Activated naive CD4-positive, alpha-beta T cell treated with anti-CD3 and anti-CD28 coated beads, Interleukin-2, amount 50 U/mL, for 16 hours (primary cell): ENCODE measurements around the gene LIPJ.

Source experiments
- DNase-seq: peaks from one replicate; pipeline ENCODE4 v3.0.0-alpha.2; 2020

LIPJ gene, protein sequence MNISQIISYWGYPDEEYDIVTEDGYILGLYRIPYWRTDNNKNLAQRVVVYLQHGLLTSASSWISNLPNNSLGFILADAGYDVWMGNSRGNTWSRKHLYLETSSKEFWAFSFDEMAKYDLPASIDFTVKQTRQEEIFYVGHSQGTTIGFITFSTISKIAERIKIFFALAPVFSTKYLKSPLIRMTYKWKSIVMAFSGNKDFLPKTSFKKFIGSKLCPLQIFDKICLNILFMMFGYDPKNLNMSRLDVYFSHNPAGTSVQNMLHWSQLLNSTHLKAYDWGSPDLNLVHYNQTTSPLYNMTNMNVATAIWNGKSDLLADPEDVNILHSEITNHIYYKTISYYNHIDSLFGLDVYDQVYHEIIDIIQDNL

GRCh38 chr10:88586462-88586861, at the start of gene LIPJ:
TSS of gene LIPJ (plus strand) at chr10:88586762. CDS start at chr10:88590688, 3,926 bp downstream.
- no peak for DNase-seq

- DNase-seq: no peak
These were observed 49.2 kb upstream of the LIPJ start for GRCh38 chr10:88537322-88537721.

DNA sequence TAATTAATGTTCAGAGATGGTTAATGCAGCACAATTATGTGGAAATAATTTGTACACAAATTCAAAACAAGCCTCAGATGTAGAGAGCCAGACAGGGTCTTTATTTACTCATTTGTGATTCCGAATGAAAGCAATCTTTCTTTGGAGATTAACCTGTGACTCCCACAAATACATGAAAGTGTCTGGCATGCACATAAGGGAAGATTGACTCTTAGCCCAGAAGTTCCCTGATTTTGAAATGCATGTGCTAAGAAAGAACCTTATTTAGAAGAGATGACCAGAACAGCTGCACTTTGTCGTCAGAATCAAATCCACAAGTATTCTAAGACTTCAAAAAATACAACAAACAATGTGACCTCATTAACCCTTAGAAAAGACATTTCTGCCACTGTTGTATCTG, 48.5 kb upstream of the LIPJ start:
- DNase-seq: no peak

DNA sequence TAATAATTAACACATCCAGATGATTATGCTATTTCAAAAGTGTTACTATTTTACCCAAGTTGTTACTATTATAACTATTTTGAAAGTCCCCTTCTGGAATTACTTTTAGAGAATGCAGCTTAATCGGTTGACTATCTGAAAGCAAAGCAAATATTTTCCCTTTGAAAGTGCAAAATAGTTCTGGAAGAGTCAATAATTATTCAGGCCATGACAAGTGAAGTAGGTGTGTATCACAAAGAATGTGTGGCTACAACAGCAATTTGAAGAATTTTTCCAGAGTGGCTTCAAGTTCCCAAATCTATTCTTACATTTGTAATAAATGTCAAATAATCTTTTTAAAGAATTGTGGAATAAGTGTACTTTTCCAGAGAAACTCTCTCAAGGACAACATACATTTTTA, 46.2 kb upstream of the LIPJ start:
- no peak for DNase-seq

GRCh38 chr10:88541116-88541626, 45.4 kb upstream of the LIPJ start:
- DNase-seq: no peak

- no peak for DNase-seq
These were observed 44.0 kb upstream of the LIPJ start for GRCh38 chr10:88542522-88542921.

DNA sequence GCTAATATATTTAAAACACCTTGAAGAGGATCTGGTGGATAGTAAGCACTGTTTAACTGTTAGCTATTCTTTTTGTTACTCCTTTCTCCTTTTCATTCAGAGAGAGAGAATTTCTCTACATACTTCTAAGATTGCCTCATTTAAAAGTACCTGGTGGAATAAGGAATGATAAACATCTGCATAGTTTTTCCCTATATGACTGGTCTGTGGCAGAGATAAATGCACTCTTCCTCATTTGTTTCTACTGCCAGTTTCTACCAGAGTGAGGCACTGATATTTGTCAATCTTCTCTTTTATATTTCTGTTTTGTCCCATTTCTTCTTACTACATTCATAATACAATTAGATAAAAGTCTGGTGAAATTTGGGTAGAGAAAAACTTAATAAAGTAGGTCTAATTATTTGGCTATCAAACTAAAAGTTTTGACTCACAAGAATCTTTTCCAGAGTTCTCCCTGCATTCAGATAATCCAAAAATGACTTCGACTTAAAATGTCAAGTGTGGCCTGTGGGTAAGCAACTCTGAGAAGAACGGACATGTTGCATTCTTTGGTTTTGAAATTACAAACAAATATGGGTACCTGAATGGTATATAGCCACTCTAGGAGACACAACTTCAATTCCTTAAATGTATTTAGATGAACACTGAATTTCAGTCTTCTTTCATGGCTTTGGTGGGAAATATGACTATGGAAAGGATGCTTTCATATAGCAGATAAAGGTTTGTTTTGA, 42.3 kb upstream of the LIPJ start:
- DNase-seq: no peak

DNA sequence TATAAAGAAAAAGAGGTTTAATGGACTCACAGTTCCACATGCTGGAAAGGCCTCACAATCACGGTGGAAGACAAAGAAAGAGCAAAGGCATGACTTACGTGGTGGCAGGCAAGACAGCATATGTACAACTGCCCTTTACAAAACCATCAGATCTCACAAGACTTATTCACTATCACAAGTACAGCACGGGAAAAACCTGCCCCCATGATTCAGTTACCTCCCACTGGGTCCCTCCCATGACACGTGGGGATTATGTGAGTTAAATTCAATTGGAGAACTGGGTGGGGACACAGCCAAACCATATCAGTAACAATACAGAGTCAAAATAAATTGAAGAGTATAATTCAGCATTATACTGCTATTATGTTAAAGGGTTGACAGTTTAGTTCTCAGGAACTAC, 41.2 kb upstream of the LIPJ start:
- no peak for DNase-seq

DNA sequence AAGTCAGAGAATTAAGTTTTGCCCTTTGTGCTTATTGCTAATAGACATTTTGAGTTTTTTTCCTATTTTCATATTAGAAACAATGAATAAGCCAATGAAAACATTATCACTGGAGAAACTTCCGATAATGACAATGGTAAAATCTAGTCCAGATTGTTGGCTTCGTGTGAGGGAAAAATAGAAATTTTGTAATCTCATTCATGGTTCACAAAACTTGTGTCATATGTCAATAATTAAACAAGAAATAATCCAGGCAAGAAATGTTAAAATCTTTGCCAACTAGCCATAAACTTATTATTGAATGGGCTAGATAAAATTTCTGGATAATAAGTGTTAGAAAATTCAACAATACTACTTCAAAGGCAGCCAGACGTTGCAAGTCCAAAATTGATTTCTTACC, 40.1 kb upstream of the LIPJ start:
- no peak for DNase-seq

GRCh38 chr10:88551246-88551645, 35.3 kb upstream of the LIPJ start:
- DNase-seq: no peak

GRCh38 chr10:88553116-88553752, 33.3 kb upstream of the LIPJ start:
- peak; percentile 25 for DNase-seq

GRCh38 chr10:88555190-88555908, 31.2 kb upstream of the LIPJ start:
- DNase-seq: no peak

GRCh38 chr10:88557256-88557655, 29.3 kb upstream of the LIPJ start:
- DNase-seq: no peak

GRCh38 chr10:88557658-88558057, 28.9 kb upstream of the LIPJ start:
- DNase-seq: no peak

GRCh38 chr10:88562152-88562551, 24.4 kb upstream of the LIPJ start:
- DNase-seq: no peak

GRCh38 chr10:88565072-88565471, 21.5 kb upstream of the LIPJ start:
- DNase-seq: no peak

DNA sequence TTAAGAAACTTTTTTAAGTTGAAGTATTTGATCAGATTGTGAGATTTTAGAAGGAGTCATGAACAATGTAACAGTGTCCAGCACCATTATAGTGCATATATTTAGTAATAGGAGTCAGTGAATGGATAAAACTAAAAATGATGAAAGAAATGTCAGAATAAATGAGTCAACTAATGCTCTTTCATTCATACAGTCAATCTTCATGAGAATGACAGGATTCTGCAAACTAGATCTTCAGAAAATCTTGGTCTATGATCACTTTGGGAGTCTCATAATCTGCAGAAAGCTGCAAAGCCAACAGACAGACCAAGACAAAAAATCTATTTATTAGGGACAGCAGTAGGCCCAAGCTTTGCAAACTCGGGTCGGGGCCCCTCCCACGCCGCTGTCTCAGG, 4.2 kb upstream of the LIPJ start:
- no peak for DNase-seq

- DNase-seq: peak; percentile 74
These were observed 3.6 kb upstream of the LIPJ start, which contains the start of gene RNLS for GRCh38 chr10:88582806-88583583. TSS of gene RNLS (minus strand) at chr10:88583318.

- no peak for DNase-seq
These were observed 3.0 kb upstream of the LIPJ start for GRCh38 chr10:88583584-88583957.

DNA sequence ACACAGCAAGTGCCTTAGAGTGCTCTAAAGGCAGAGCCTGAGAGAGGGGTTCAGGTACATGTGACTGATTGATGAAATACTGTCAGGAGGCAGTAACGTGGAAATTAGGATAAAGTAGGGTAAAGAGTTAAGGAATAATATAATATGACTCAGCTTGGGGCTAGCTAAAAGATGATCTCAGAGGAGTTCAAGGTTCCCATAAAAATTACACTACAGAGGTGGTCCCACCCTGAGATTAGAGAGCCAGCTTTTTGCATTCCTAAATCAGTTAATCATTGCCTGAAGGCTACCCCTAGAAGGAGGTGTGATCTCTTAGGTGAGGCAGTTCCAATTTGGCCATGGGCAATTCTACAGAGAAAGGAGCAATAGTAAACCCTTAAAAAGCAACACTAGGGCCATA, 5.8 kb downstream of the LIPJ start:
- no peak for DNase-seq

GRCh38 chr10:88592906-88593305, 6.3 kb downstream of the LIPJ start:
- no peak for DNase-seq

- no peak for DNase-seq
These were observed 7.9 kb downstream of the LIPJ start for GRCh38 chr10:88594482-88594881.
